A549 (cell line): Measurements from ENCODE around the gene OAS3. TPM values are rescaled to one million over a fixed set of nuclear protein-coding genes. Genes with fewer than 3 reads are reported as not detected.
"Not testable (repeated sequence)": the region's sequence is repeated elsewhere in the genome, so short reads cannot be mapped to it uniquely, and the experiment has no call there.

Experiments used
- ATAC-seq, 2 experiments: fragments of 200-7000 bp in 1 of 2; fragments of >200 bp in 1 of 2; cut with Nextera tagmentation in 1 of 2; cut with Tn5 transposase in 1 of 2; 3 replicates each; pipeline versions ENCODE4 v1.8.0 to v1.9.1; 2018 to 2020; ENCODE audit warnings: mild to moderate bottlenecking in 1 of 2, moderate library complexity in 1 of 2
- CTCF ChIA-PET: fragments of 300-600 bp; sonication (Branson Sonifier 250); formaldehyde crosslinking; extraction: SDS; loops from one replicate; lab custom pipeline; 2021; ENCODE audit warnings: antibody characterized with exemption, inconsistent platforms; lab: Yijun Ruan, JAX
- POLR2A ChIA-PET: fragments of 350-600 bp; formaldehyde crosslinking; extraction: SDS; loops from one replicate; lab custom pipeline; 2021; ENCODE audit warnings: antibody characterized with exemption, inconsistent platforms; lab: Yijun Ruan, JAX
- DNase-seq, 2 experiments: peaks; one replicate each; pipeline versions ENCODE4 v3.0.0 to v3.0.0-alpha.2; 2011 to 2016; ENCODE audit warnings: low read depth in 1 of 2, low spot score in 1 of 2
- FAIRE-seq: peaks from 2 replicates; lab custom pipeline; 2011; peaks lifted over from hg19 to GRCh38; lab: Jason Lieb, UNC
- H3K27ac ChIP-seq, 2 experiments: fragments of >200 bp; sonication (Bioruptor Twin); formaldehyde crosslinking; 3 replicates each; pipeline ENCODE4 v1.5.1; 2016 to 2017
- H3K4me1 ChIP-seq: fragments of >200 bp; sonication (Bioruptor Twin); formaldehyde crosslinking; 3 replicates; pipeline ENCODE4 v1.6.1; 2016
- H3K4me2 ChIP-seq: fragments of >200 bp; sonication (Bioruptor Twin); formaldehyde crosslinking; 3 replicates; pipeline ENCODE4 v1.6.1; 2016
- H3K4me3 ChIP-seq: fragments of >200 bp; sonication (Bioruptor Twin); formaldehyde crosslinking; 3 replicates; pipeline ENCODE4 v1.5.1; 2016
- H3K9me3 ChIP-seq: fragments of >200 bp; sonication (Bioruptor Twin); formaldehyde crosslinking; 3 replicates; pipeline ENCODE4 v1.6.1; 2016
- BHLHE40 ChIP-seq: IDR thresholded peaks from 2 replicates; pipeline ENCODE4 v1.6.1; 2012; ENCODE audit warnings: low read depth, low read length, inconsistent platforms
- CBX8 ChIP-seq: fragments of 200-600 bp; sonication (generic); IDR thresholded peaks from 2 replicates; pipeline ENCODE4 v1.6.1; 2016
- EHF ChIP-seq: fragments of 250-450 bp; sonication (Bioruptor Pico); IDR thresholded peaks from 2 replicates; pipeline ENCODE4 v1.5.0; 2020; ENCODE audit warnings: mild to moderate bottlenecking
- ESRRA ChIP-seq: fragments of 150-350 bp; IDR thresholded peaks from 2 replicates; pipeline ENCODE4 v1.6.1; 2014; ENCODE audit warnings: mild to moderate bottlenecking, low read length, borderline replicate concordance
- FOSL2 ChIP-seq, 2 experiments: fragments of 450-650 bp in 1 of 2; fragments of >200 bp in 1 of 2; sonication (Bioruptor Twin) in 1 of 2; formaldehyde crosslinking; IDR thresholded peaks; 2 replicates each; pipeline versions ENCODE4 v1.5.0 to v1.6.1; 2016 to 2020; ENCODE audit warnings: mild to moderate bottlenecking in 1 of 2, moderate library complexity in 1 of 2
- FOXS1 ChIP-seq: fragments of 250-450 bp; sonication (Bioruptor Pico); IDR thresholded peaks from 2 replicates; pipeline ENCODE4 v1.5.0; 2020; ENCODE audit warnings: mild to moderate bottlenecking, moderate library complexity
- GATA3 ChIP-seq: IDR thresholded peaks from 2 replicates; pipeline ENCODE4 v1.6.1; 2012; ENCODE audit warnings: borderline replicate concordance
- HOXB5 ChIP-seq: fragments of 250-450 bp; sonication (Bioruptor Pico); IDR thresholded peaks from 2 replicates; pipeline ENCODE4 v1.5.0; 2020; ENCODE audit warnings: mild to moderate bottlenecking, moderate library complexity
- JUNB ChIP-seq: fragments of >200 bp; sonication (Bioruptor Twin); formaldehyde crosslinking; IDR thresholded peaks from 2 replicates; pipeline ENCODE4 v1.6.1; 2016
- MAZ ChIP-seq: fragments of 150-350 bp; IDR thresholded peaks from 2 replicates; pipeline ENCODE4 v1.6.1; 2014; ENCODE audit warnings: antibody characterized with exemption, low read depth, low read length, borderline replicate concordance
- NPAS2 ChIP-seq: fragments of 250-450 bp; sonication (Bioruptor Pico); IDR thresholded peaks from 2 replicates; pipeline ENCODE4 v1.8.0; 2022; ENCODE audit warnings: mild to moderate bottlenecking, moderate library complexity, borderline replicate concordance
- NR3C1 ChIP-seq: fragments of >200 bp; sonication (Bioruptor Twin); formaldehyde crosslinking; IDR thresholded peaks from 3 replicates; pipeline ENCODE4 v1.6.1; 2017
- POLR2A ChIP-seq: IDR thresholded peaks from 2 replicates; pipeline ENCODE4 v1.6.1; 2012; ENCODE audit warnings: mild to moderate bottlenecking, low read length
- POLR2AphosphoS2 ChIP-seq: conservative IDR thresholded peaks from 2 replicates; pipeline ENCODE4 v1.6.1; 2012; ENCODE audit warnings: low read length, improper control_type of control experiment, inconsistent platforms
- RAD21 ChIP-seq, 2 experiments: fragments of >200 bp in 1 of 2; sonication (Bioruptor Twin) in 1 of 2; formaldehyde crosslinking in 1 of 2; IDR thresholded peaks in 1 of 2; conservative IDR thresholded peaks in 1 of 2; 2 replicates in 1 of 2; 3 replicates in 1 of 2; pipeline ENCODE4 v1.6.1; 2012 to 2018; ENCODE audit warnings: inconsistent platforms in 1 of 2
- RFX5 ChIP-seq: fragments of 450-650 bp; IDR thresholded peaks from 2 replicates; pipeline ENCODE4 v1.7.1; 2014; ENCODE audit warnings: antibody characterized with exemption, mild to moderate bottlenecking, moderate library complexity
- SREBF2 ChIP-seq: fragments of 450-650 bp; IDR thresholded peaks from 2 replicates; pipeline ENCODE4 v1.6.1; 2014; ENCODE audit warnings: mild to moderate bottlenecking, moderate library complexity
- TFCP2L1 ChIP-seq: fragments of 250-450 bp; sonication (Bioruptor Pico); IDR thresholded peaks from 2 replicates; pipeline ENCODE4 v1.5.0; 2021; ENCODE audit warnings: mild to moderate bottlenecking
- TP53 ChIP-seq: fragments of 250-450 bp; sonication (Bioruptor Pico); IDR thresholded peaks from 2 replicates; pipeline ENCODE4 v1.5.0; 2021; ENCODE audit warnings: mild to moderate bottlenecking, moderate library complexity
- ZC3H11A ChIP-seq: fragments of 450-650 bp; IDR thresholded peaks from 2 replicates; pipeline ENCODE4 v1.6.1; 2014; ENCODE audit warnings: antibody characterized with exemption, mild to moderate bottlenecking
- ZNF302 ChIP-seq: fragments of 250-450 bp; sonication (Bioruptor Pico); IDR thresholded peaks from 2 replicates; pipeline ENCODE4 v1.9.0; 2021; ENCODE audit warnings: inconsistent platforms, mild to moderate bottlenecking, moderate library complexity
- WGBS: methylation state at CpG from one replicate; pipeline ENCODE4 v1.1.6; 2017; ENCODE audit errors: missing lambda C conversion rate; 5-methylcytosine and 5-hydroxymethylcytosine counted together
- polyA plus RNA-seq, 4 experiments: library from polyadenylated mRNA; depleted of rRNA in 3 of 4; stranded (reverse); fragments of >200 nt; fragmentation: RNase III in 1 of 4; extraction: RNeasy Plus Mini Kit Qiagen cat#74134 plus additional on column Dnase treatment in 1 of 4; gene quantifications; 2 replicates in 3 of 4; 3 replicates in 1 of 4; pipeline ENCODE4 v1.2.3, GENCODE V29; 2011 to 2017
- TF ChIP-seq, protein P1 (sequence below): fragments of 200-600 bp; sonication (generic); IDR thresholded peaks from 2 replicates; pipeline ENCODE4 v1.6.1; 2016; ENCODE audit warnings: antibody characterized with exemption, mild to moderate bottlenecking, moderate library complexity
- TF ChIP-seq, protein P2 (sequence below): fragments of >200 bp; sonication (Bioruptor Twin); formaldehyde crosslinking; IDR thresholded peaks from 3 replicates; pipeline ENCODE4 v1.6.1; 2016
- TF ChIP-seq, protein P3 (sequence below): fragments of >200 bp; sonication (Bioruptor Twin); formaldehyde crosslinking; IDR thresholded peaks from 3 replicates; pipeline ENCODE4 v1.5.1; 2016
- TF ChIP-seq, protein P4 (sequence below): IDR thresholded peaks from 2 replicates; pipeline ENCODE4 v1.6.1; 2012; ENCODE audit warnings: low read depth, borderline replicate concordance

The OAS3 gene
- polyA plus RNA-seq, 2 of the 4 experiments (the other 2 are of a cell fraction), result 22.7 to 36.7 TPM

DNA sequence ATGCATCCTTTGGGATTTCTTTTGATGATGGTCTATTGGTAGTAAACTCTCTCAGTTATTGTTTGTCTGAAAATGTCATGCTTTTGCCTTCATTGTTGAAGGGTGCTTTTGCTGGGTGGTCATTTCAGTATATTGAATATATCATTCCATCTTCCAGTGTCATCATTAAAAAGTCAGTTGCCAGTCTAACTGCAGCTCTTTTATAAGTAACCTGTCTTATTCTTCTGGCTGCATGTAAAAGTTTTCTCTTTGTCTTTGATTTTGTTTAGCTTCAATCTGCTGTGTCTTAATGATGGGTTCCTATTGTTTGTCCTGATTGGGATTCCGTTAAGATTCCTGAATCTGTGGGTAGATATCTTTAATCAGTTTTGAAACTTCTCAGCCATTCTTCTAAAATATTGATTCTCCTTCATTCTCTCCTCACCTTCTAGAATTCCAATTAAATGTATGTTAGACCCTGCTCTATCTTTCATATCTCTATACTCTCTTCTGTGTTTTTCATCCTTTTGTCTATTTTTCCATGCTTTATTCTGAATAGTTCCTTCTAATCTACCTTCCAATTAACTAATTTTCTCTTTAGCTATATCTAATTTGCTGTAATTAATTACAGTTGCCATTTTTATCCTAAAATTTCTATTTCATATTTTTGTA is 25.1 kb upstream of the OAS3 start:
- FAIRE-seq, result no peak
- H3K4me3 ChIP-seq, result no peak overlapping the region
- WGBS, result 94% methylated on average over 1 of the region's 1 CpG
- CTCF ChIA-PET, result no interaction called here
- TF ChIP-seq NPAS2 (CRISPR knock-in tag), result no peak
- TF ChIP-seq POLR2A, result no peak
- TF ChIP-seq TP53 (CRISPR knock-in tag), result no peak
- no peak for TF ChIP-seq FOSL2 (IDR thresholded peaks at IDR 0.05)
- TF ChIP-seq FOSL2 (CRISPR knock-in tag; IDR thresholded peaks at IDR 0.05), result no peak
- no peak for TF ChIP-seq ZC3H11A
- no peak for TF ChIP-seq BHLHE40
- no peak for TF ChIP-seq JUNB
- TF ChIP-seq RFX5, result no peak
- TF ChIP-seq, protein P1, sequence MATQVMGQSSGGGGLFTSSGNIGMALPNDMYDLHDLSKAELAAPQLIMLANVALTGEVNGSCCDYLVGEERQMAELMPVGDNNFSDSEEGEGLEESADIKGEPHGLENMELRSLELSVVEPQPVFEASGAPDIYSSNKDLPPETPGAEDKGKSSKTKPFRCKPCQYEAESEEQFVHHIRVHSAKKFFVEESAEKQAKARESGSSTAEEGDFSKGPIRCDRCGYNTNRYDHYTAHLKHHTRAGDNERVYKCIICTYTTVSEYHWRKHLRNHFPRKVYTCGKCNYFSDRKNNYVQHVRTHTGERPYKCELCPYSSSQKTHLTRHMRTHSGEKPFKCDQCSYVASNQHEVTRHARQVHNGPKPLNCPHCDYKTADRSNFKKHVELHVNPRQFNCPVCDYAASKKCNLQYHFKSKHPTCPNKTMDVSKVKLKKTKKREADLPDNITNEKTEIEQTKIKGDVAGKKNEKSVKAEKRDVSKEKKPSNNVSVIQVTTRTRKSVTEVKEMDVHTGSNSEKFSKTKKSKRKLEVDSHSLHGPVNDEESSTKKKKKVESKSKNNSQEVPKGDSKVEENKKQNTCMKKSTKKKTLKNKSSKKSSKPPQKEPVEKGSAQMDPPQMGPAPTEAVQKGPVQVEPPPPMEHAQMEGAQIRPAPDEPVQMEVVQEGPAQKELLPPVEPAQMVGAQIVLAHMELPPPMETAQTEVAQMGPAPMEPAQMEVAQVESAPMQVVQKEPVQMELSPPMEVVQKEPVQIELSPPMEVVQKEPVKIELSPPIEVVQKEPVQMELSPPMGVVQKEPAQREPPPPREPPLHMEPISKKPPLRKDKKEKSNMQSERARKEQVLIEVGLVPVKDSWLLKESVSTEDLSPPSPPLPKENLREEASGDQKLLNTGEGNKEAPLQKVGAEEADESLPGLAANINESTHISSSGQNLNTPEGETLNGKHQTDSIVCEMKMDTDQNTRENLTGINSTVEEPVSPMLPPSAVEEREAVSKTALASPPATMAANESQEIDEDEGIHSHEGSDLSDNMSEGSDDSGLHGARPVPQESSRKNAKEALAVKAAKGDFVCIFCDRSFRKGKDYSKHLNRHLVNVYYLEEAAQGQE, result no peak
- no peak for TF ChIP-seq RAD21 (conservative IDR thresholded peaks at IDR 0.05 in 1 of 2, IDR thresholded peaks at IDR 0.05 in 1 of 2)
- no peak for TF ChIP-seq TFCP2L1 (CRISPR knock-in tag)
- no peak for TF ChIP-seq EHF (CRISPR knock-in tag)
- TF ChIP-seq NR3C1, result no peak
- TF ChIP-seq FOXS1 (CRISPR knock-in tag), result no peak
- POLR2A ChIA-PET, result no interaction called here
- peaks cover 25% of the 10 kb centered on the region for H3K9me3 ChIP-seq
- no peak for ATAC-seq
- no peaks in the 10 kb centered on the region for H3K4me1 ChIP-seq
- no peak for DNase-seq
- no peak overlapping the region for H3K27ac ChIP-seq
- H3K4me2 ChIP-seq, result no peak overlapping the region

DNA sequence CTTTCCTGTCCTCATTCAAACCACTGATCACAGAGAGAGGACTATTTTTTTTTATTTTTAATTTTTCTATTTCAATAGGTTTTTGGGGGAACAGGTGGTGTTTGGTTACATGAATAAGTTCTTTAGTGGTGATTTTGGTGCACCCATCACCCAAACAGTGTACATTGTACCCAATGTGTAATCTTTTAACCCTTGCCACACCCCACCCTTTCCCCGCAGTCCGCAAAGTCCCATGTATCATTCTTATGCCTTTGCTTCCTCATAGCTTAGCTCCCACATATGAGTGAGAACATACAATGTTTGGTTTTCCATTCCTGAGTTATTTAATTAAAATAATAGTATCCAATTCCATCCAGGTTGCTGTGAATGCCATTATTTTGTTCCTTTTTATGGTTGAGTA is 24.4 kb upstream of the OAS3 start:
- WGBS, result 99% methylated on average over 2 of the region's 2 CpGs
- H3K27ac ChIP-seq, CTCF ChIA-PET, H3K4me3 ChIP-seq, POLR2A ChIA-PET, ATAC-seq, H3K4me2 ChIP-seq, H3K4me1 ChIP-seq, DNase-seq, FAIRE-seq: not testable (repeated sequence)
- H3K9me3 ChIP-seq, result peaks cover 25% of the 10 kb centered on the region

DNA sequence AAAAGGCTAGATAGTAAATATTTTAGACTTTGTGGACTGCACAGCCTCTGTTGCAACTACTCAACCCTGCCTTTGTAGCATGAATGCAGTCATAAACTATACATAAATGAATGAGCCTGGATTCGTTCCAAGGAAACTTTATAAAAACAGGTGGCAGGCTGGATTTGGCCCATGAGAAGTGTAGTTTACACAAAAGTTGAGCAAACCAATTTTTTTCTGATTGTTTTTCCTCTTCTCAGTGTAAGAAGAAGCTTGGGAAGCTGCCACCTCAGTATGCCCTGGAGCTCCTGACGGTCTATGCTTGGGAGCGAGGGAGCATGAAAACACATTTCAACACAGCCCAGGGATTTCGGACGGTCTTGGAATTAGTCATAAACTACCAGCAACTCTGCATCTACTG is 22.0 kb upstream of the OAS3 start:
- POLR2A ChIA-PET, result no interaction called here
- CTCF ChIA-PET, result interaction anchor here (1.0 to 1.4 kb wide), 3 partner anchors 16 to 114 kb away, joined by 3 to 6 read pairs (median 5); no protein-coding TSS in a partner anchor
- Histone ChIP-seq H3K4me3 (no peak overlapping the region), H3K4me2 (no peak overlapping the region), H3K27ac (no peak overlapping the region), H3K4me1 (no peaks in the 10 kb centered on the region), H3K9me3 (peaks cover 25% of the 10 kb centered on the region)
- no peak for TF ChIP-seq ZC3H11A
- TF ChIP-seq TFCP2L1 (CRISPR knock-in tag), result no peak
- TF ChIP-seq, protein P2, sequence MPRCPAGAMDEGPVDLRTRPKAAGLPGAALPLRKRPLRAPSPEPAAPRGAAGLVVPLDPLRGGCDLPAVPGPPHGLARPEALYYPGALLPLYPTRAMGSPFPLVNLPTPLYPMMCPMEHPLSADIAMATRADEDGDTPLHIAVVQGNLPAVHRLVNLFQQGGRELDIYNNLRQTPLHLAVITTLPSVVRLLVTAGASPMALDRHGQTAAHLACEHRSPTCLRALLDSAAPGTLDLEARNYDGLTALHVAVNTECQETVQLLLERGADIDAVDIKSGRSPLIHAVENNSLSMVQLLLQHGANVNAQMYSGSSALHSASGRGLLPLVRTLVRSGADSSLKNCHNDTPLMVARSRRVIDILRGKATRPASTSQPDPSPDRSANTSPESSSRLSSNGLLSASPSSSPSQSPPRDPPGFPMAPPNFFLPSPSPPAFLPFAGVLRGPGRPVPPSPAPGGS, result no peak
- TF ChIP-seq, protein P3, sequence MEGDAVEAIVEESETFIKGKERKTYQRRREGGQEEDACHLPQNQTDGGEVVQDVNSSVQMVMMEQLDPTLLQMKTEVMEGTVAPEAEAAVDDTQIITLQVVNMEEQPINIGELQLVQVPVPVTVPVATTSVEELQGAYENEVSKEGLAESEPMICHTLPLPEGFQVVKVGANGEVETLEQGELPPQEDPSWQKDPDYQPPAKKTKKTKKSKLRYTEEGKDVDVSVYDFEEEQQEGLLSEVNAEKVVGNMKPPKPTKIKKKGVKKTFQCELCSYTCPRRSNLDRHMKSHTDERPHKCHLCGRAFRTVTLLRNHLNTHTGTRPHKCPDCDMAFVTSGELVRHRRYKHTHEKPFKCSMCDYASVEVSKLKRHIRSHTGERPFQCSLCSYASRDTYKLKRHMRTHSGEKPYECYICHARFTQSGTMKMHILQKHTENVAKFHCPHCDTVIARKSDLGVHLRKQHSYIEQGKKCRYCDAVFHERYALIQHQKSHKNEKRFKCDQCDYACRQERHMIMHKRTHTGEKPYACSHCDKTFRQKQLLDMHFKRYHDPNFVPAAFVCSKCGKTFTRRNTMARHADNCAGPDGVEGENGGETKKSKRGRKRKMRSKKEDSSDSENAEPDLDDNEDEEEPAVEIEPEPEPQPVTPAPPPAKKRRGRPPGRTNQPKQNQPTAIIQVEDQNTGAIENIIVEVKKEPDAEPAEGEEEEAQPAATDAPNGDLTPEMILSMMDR, result no peak
- no peak for TF ChIP-seq SREBF2
- no peak for TF ChIP-seq ZNF302 (CRISPR knock-in tag)
- no peak for TF ChIP-seq JUNB
- no peak for TF ChIP-seq ESRRA
- TF ChIP-seq, protein P4, sequence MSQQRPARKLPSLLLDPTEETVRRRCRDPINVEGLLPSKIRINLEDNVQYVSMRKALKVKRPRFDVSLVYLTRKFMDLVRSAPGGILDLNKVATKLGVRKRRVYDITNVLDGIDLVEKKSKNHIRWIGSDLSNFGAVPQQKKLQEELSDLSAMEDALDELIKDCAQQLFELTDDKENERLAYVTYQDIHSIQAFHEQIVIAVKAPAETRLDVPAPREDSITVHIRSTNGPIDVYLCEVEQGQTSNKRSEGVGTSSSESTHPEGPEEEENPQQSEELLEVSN, result no peak
- no peak for TF ChIP-seq HOXB5 (CRISPR knock-in tag)
- TF ChIP-seq GATA3, result no peak
- TF ChIP-seq NR3C1, result no peak
- no peak for TF ChIP-seq MAZ
- no peak for TF ChIP-seq CBX8
- TF ChIP-seq POLR2AphosphoS2, result no peak
- DNase-seq (no peak), ATAC-seq (no peak), FAIRE-seq (no peak)
- 77% methylated on average over 5 of the region's 5 CpGs for WGBS
